Natural killer cell (primary cell): ENCODE measurements around the gene RBKS. TPM values are rescaled to one million over a fixed set of nuclear protein-coding genes. Genes with fewer than 3 reads are reported as not detected.

Experiments
- ATAC-seq, 3 donors: fragments of 150-1000 bp in 2 of 3; fragments of 200-7000 bp in 1 of 3; cut with Tn5 transposase; 1 replicate in 1 of 3; 2 replicates in 2 of 3; pipeline ENCODE4 v1.10.0; 2021; ENCODE audit warnings: mild to moderate bottlenecking in 2 of 3, moderate library complexity in 2 of 3
- DNase-seq, 2 donors: peaks; one replicate each; pipeline versions ENCODE4 v3.0.0 to v3.0.0-alpha.2; 2013 to 2021; ENCODE audit warnings: mixed read lengths in 1 of 2
- H3K27ac ChIP-seq: one replicate; pipeline ENCODE4 v1.5.1; 2013; ENCODE audit warnings: mild to moderate bottlenecking, low read length
- H3K27me3 ChIP-seq: one replicate; pipeline ENCODE4 v1.6.1; 2013; ENCODE audit warnings: low read length; ENCODE audit not compliant: control insufficient read depth, insufficient read depth
- H3K36me3 ChIP-seq: one replicate; pipeline ENCODE4 v1.6.1; 2013; ENCODE audit warnings: low read length; ENCODE audit not compliant: control insufficient read depth, insufficient read depth
- H3K4me1 ChIP-seq: one replicate; pipeline ENCODE4 v1.6.1; 2013; ENCODE audit warnings: low read length; ENCODE audit not compliant: control insufficient read depth, insufficient read depth
- H3K4me3 ChIP-seq: one replicate; pipeline ENCODE4 v1.5.1; 2013; ENCODE audit warnings: low read length
- H3K9me3 ChIP-seq: one replicate; pipeline ENCODE4 v1.6.1; 2013; ENCODE audit warnings: low read length; ENCODE audit not compliant: control insufficient read depth, insufficient read depth
- H3K27ac Mint-ChIP-seq, 2 donors: one replicate each; pipeline ENCODE4 v1.8.0; 2022; ENCODE audit warnings: mild to moderate bottlenecking in 2 of 2, mixed read lengths in 2 of 2, moderate library complexity in 1 of 2
- H3K27me3 Mint-ChIP-seq, 2 donors: one replicate each; pipeline ENCODE4 v1.8.0; 2022; ENCODE audit warnings: low read depth in 2 of 2, mixed read lengths in 2 of 2
- H3K36me3 Mint-ChIP-seq: one replicate; pipeline ENCODE4 v1.8.0; 2022; ENCODE audit warnings: mixed read lengths
- H3K4me1 Mint-ChIP-seq, 2 donors: one replicate each; pipeline ENCODE4 v1.8.0; 2022; ENCODE audit warnings: mixed read lengths in 2 of 2
- H3K4me3 Mint-ChIP-seq: one replicate; pipeline ENCODE4 v1.8.0; 2022; ENCODE audit warnings: mild to moderate bottlenecking, moderate library complexity, mixed read lengths
- H3K9me3 Mint-ChIP-seq, 2 donors: one replicate each; pipeline ENCODE4 v1.8.0; 2022; ENCODE audit warnings: mixed read lengths in 2 of 2
- WGBS: methylation state at CpG from one replicate; pipeline ENCODE4 v1.1.7; 2013; ENCODE audit warnings: missing lambda C conversion rate; ENCODE audit not compliant: insufficient coverage; 5-methylcytosine and 5-hydroxymethylcytosine counted together
- intact Hi-C: fragments of 100-400 bp; cut with micrococcal nuclease; formaldehyde crosslinking; loops from one replicate; pipeline ENCODE4 v1.14.2; 2022
- total RNA-seq, 4 donors: library from RNA; stranded (reverse); fragments of 120-200 nt in 1 of 4; gene quantifications; one replicate each; pipeline versions ENCODE4 v1.2.3 to v1.2.4, GENCODE V29; 2013 to 2022
- TF ChIP-seq, protein P1 (sequence below): fragments of 200-600 bp; IDR thresholded peaks from one replicate; pipeline ENCODE4 v1.8.0; 2022; ENCODE audit warnings: antibody characterized with exemption

The RBKS gene
- total RNA-seq, 3 donors from 2014 or later (not counting 1 experiment from before 2014, with no cell fraction given): 11.5 to 20.9 (median 12.8) TPM

DNA sequence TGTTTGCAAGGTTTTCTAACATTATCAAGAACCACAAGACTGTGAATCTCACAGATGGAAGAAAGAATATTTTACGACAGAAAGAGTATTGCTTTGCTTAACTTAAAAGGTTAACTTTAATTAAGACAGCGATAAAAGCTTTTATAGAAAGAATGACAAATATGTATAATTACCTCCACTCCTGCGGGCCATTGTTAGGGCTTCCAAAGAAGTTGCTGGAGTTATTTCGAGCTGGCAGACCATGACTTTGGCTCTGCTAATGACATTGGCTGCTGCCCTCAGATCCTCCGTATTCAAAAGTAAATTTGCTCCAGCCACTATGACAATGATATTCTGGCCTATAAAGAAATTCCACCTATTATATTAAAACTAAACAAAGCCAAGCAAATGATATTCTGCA is 47.3 kb downstream of the RBKS start:
- H3K27ac ChIP-seq: no peak overlapping the region
- intact Hi-C loops: no loop called here
- Mint-ChIP-seq H3K36me3 (no peaks in the 10 kb centered on the region), H3K4me1 (no peaks in the 10 kb centered on the region), H3K4me3 (no peak overlapping the region), H3K27me3 (no peaks in the 10 kb centered on the region), H3K27ac (no peak overlapping the region), H3K9me3 (no peaks in the 10 kb centered on the region)
- 91% methylated on average over 4 of the region's 5 CpGs for WGBS
- ATAC-seq (no peak), DNase-seq (no peak)
- H3K4me1 ChIP-seq: no peaks in the 10 kb centered on the region
- TF ChIP-seq, protein P1, sequence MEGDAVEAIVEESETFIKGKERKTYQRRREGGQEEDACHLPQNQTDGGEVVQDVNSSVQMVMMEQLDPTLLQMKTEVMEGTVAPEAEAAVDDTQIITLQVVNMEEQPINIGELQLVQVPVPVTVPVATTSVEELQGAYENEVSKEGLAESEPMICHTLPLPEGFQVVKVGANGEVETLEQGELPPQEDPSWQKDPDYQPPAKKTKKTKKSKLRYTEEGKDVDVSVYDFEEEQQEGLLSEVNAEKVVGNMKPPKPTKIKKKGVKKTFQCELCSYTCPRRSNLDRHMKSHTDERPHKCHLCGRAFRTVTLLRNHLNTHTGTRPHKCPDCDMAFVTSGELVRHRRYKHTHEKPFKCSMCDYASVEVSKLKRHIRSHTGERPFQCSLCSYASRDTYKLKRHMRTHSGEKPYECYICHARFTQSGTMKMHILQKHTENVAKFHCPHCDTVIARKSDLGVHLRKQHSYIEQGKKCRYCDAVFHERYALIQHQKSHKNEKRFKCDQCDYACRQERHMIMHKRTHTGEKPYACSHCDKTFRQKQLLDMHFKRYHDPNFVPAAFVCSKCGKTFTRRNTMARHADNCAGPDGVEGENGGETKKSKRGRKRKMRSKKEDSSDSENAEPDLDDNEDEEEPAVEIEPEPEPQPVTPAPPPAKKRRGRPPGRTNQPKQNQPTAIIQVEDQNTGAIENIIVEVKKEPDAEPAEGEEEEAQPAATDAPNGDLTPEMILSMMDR: no peak
- H3K36me3 ChIP-seq: no peaks in the 10 kb centered on the region
- H3K4me3 ChIP-seq: no peak overlapping the region
- no peaks in the 10 kb centered on the region for H3K9me3 ChIP-seq
- no peaks in the 10 kb centered on the region for H3K27me3 ChIP-seq

DNA sequence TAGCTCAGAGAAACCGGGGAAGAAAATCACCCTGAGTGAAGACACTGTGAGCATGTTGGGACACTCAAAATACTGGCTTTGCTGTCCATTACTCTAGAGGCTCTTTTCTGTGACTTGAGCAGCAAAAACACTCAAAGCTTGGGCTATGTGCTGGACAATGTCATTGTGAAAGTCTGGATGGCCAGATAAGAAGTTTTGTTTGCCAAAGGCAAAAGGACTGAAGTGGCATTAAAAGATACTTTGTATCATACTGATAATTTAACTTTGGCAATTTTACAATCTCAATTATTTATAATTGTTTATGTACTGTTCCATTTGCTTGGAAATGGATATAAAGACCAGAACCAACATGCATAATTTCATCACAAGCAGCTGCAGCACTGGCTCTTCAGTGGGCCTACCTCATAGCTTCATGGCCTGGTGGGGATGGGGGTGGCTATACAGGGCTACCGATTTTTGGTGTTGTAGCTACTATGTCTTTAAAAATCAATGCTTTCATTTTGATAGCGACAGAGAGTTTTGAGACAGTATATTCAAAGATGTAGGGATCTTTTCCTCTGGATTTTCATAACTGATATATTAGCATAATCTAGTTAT is 51.1 kb downstream of the RBKS start:
- H3K27ac ChIP-seq: no peak overlapping the region
- WGBS: 60% methylated on average over 3 of the region's 3 CpGs
- Mint-ChIP-seq H3K9me3 (no peaks in the 10 kb centered on the region), H3K4me1 (no peaks in the 10 kb centered on the region), H3K27ac (no peak overlapping the region), H3K4me3 (no peak overlapping the region), H3K27me3 (no peaks in the 10 kb centered on the region), H3K36me3 (no peaks in the 10 kb centered on the region)
- intact Hi-C loops: no loop called here
- no peak for DNase-seq
- no peaks in the 10 kb centered on the region for H3K9me3 ChIP-seq
- ATAC-seq: no peak
- no peaks in the 10 kb centered on the region for H3K27me3 ChIP-seq
- H3K36me3 ChIP-seq: no peaks in the 10 kb centered on the region
- no peak overlapping the region for H3K4me3 ChIP-seq
- TF ChIP-seq, protein P1: no peak
- H3K4me1 ChIP-seq: no peaks in the 10 kb centered on the region

DNA sequence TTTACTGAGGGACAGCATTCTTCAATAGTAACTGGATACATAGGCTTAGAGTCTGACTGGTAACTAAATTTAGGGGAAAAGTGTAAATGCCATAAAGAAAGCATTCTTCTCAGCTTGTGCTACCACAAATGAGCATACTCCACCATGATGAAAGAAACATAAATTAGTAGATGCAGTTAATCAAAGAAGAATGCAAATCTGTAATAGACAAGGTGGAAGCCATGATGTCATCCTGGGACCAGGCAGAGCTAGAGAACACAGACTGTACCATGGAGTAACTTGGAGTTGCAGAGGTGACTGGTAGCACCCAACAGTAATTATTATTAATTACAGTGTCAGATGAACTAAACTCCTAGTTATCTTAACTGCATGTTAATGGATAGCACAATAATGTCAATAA is 51.7 kb downstream of the RBKS start:
- Histone ChIP-seq H3K4me3 (no peak overlapping the region), H3K4me1 (no peaks in the 10 kb centered on the region), H3K27me3 (no peaks in the 10 kb centered on the region), H3K36me3 (no peaks in the 10 kb centered on the region), H3K27ac (no peak overlapping the region), H3K9me3 (no peaks in the 10 kb centered on the region)
- intact Hi-C loops: no loop called here
- no peaks in the 10 kb centered on the region for H3K36me3 Mint-ChIP-seq
- TF ChIP-seq, protein P1: no peak
- H3K4me3 Mint-ChIP-seq: no peak overlapping the region
- no peak overlapping the region for H3K27ac Mint-ChIP-seq
- DNase-seq (no peak), ATAC-seq (no peak)
- H3K9me3 Mint-ChIP-seq: no peaks in the 10 kb centered on the region
- no peaks in the 10 kb centered on the region for H3K4me1 Mint-ChIP-seq
- H3K27me3 Mint-ChIP-seq: no peaks in the 10 kb centered on the region

DNA sequence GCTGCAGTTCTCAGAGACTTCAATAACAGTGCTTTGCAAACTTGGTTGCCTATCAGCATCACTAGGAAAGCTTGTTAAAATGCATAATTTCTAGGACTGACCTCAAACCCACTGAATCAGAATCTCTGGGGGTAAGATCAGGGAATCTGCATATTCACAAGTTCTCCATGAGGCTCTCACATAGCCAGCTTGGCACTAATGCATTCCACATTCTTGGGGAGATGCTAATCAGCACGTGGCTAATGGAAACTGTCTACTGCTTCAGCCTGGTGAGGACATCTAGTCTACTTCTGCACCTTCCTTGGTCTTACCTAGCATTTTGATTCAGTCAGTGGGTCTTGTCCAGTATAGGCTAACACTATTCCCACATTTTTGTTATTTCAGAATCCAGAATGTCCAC is 56.3 kb downstream of the RBKS start:
- Histone ChIP-seq H3K27ac (no peak overlapping the region), H3K27me3 (no peaks in the 10 kb centered on the region)
- TF ChIP-seq, protein P1: no peak

More for the DNA sequence above, 56.3 kb downstream of the RBKS start:
- Mint-ChIP-seq H3K27ac (no peak overlapping the region), H3K27me3 (peaks cover 0 to 3% of the 10 kb centered on the region in 2 donors), H3K4me3 (no peak overlapping the region), H3K9me3 (no peaks in the 10 kb centered on the region), H3K36me3 (no peaks in the 10 kb centered on the region), H3K4me1 (no peaks in the 10 kb centered on the region)
- H3K36me3 ChIP-seq: no peaks in the 10 kb centered on the region
- 75% methylated on average over 1 of the region's 1 CpG for WGBS
- DNase-seq (no peak), ATAC-seq (no peak)
- no peaks in the 10 kb centered on the region for H3K4me1 ChIP-seq
- H3K4me3 ChIP-seq: no peak overlapping the region
- intact Hi-C loops: no loop called here
- H3K9me3 ChIP-seq: no peaks in the 10 kb centered on the region
